Vagina (tissue), 2 donors: ENCODE results near the gene RPS6KA2.

Experiments used
- CTCF ChIP-seq, 3 experiments: fragments of 450-650 bp in 2 of 3; fragments of 200-600 bp in 1 of 3; sonication (generic) in 1 of 3; IDR thresholded peaks; one replicate each; pipeline ENCODE4 v1.5.1; 2017 to 2019; ENCODE audit warnings: antibody characterized with exemption in 3 of 3, mild to moderate bottlenecking in 2 of 3, moderate library complexity in 2 of 3
- POLR2A ChIP-seq, 2 donors: fragments of 450-650 bp; IDR thresholded peaks; one replicate each; pipeline ENCODE4 v1.6.1; 2017; ENCODE audit warnings: antibody characterized with exemption in 2 of 2, mild to moderate bottlenecking in 2 of 2, moderate library complexity in 2 of 2
- POLR2AphosphoS5 ChIP-seq, 2 donors: sonication (generic); formaldehyde crosslinking; IDR thresholded peaks; one replicate each; pipeline ENCODE4 v1.9.0; 2017; ENCODE audit warnings: antibody characterized with exemption in 2 of 2, mild to moderate bottlenecking in 2 of 2, low read depth in 1 of 2; ENCODE audit not compliant: insufficient read depth in 1 of 2

GRCh38 chr6:166370489-166370888 is 256.6 kb downstream of the RPS6KA2 start:
- TF ChIP-seq POLR2AphosphoS5 (IDR thresholded peaks at IDR 0.05; ENCODE audit: insufficient read depth in 1 of 2, low read depth in 1 of 2): no peak
- TF ChIP-seq CTCF (IDR thresholded peaks at IDR 0.05): no peak
- no peak for TF ChIP-seq POLR2A (IDR thresholded peaks at IDR 0.05)
